ENCODE results near the gene ENC1. TPM values are rescaled to one million over a fixed set of nuclear protein-coding genes. Genes with fewer than 3 reads are reported as not detected.
A peak's percentile ranks its signal among the peaks of the same experiment; 100 is the strongest.

Gene ENC1
- total RNA-seq, 3 donors from 2014 or later, result 14.6 to 23.3 (median 18.9) TPM

DNA sequence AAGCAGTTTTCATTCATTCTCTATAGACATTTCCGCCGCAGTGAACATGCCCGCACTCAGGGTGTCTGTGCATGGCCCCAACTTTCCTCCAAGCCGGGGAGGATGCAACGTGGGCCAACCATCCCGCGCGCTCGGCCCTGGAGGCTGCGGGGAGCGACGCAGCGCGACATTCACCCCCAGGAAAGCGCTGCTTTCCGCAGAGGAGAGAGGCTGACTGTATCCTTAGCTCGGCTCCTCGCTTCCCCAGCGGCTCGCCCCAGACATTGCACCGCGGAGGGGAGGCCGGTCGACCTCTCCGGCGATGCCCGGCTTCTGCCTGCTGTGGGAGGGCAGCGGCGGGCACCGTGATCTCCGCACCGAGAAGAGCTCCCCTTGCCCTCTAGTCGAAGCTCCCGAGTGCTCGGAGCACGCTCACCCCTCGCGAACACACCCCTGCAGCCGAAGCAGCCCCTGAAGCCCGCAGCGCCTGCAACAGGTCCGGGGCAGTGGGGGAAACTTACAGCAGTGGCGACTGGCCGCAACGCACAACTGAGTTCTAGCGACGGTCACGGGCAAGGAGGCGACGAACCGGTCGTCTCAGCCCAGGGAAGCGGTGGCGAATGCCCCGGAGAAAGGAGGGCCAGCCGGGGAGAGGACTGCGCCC is 600 bp downstream of the ENC1 start:
- ATAC-seq (peak; percentile 30), DNase-seq (peak in 2 of 3 donors; percentile 73 to 75)
- Histone ChIP-seq H3K4me1 (ENCODE audit: low read depth) (peaks cover 11% of the 10 kb centered on the region), H3K9me3 (no peaks in the 10 kb centered on the region), H3K36me3 (ENCODE audit: low read depth) (no peaks in the 10 kb centered on the region), H3K4me3 (peak overlapping the region; percentile 45)
- intact Hi-C loops (cut with DNase I, micrococcal nuclease), result loop anchor here in 1 of 2 donors (10.0 kb wide), 1 partner anchor 605 kb away; no protein-coding TSS in a partner anchor
- TF ChIP-seq, protein P1, sequence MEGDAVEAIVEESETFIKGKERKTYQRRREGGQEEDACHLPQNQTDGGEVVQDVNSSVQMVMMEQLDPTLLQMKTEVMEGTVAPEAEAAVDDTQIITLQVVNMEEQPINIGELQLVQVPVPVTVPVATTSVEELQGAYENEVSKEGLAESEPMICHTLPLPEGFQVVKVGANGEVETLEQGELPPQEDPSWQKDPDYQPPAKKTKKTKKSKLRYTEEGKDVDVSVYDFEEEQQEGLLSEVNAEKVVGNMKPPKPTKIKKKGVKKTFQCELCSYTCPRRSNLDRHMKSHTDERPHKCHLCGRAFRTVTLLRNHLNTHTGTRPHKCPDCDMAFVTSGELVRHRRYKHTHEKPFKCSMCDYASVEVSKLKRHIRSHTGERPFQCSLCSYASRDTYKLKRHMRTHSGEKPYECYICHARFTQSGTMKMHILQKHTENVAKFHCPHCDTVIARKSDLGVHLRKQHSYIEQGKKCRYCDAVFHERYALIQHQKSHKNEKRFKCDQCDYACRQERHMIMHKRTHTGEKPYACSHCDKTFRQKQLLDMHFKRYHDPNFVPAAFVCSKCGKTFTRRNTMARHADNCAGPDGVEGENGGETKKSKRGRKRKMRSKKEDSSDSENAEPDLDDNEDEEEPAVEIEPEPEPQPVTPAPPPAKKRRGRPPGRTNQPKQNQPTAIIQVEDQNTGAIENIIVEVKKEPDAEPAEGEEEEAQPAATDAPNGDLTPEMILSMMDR (IDR thresholded peaks at IDR 0.05), result no peak

- intact Hi-C loops (cut with DNase I, micrococcal nuclease), result no loop called here
- H3K36me3 ChIP-seq (ENCODE audit: low read depth), result no peaks in the 10 kb centered on the region
- peak overlapping the region; percentile 45 for H3K4me3 ChIP-seq
- TF ChIP-seq, protein P1 (IDR thresholded peaks at IDR 0.05), result no peak
- no peak for ATAC-seq
- H3K9me3 ChIP-seq, result no peaks in the 10 kb centered on the region
- peaks cover 11% of the 10 kb centered on the region for H3K4me1 ChIP-seq (ENCODE audit: low read depth)
- DNase-seq, result peak in 1 of 3 donors; percentile 39
These were observed 1.3 kb downstream of the ENC1 start for GRCh38 chr5:74638970-74639806.

DNA sequence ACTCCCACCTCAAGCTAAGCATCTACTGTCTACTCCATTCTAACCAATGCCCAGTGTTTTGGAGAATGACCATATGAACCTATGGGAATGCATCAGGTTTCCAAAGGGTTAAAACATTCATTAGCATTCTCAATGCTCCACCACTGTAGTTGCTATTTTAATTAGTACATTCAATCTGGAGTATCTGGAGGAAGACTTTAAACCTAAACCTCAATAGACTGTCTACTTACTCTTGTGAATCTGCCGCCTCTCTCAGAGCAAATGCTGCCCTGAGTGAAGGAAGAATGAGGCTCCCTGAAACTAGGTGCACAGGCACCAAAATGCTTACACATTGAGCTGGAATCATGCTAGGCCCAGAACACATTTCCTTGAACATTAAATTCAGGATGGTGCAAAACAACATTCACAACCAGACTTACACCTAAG is 2.0 kb downstream of the ENC1 start:
- intact Hi-C loops (cut with DNase I, micrococcal nuclease), result no loop called here
- no peak overlapping the region for H3K4me3 ChIP-seq
- no peaks in the 10 kb centered on the region for H3K36me3 ChIP-seq (ENCODE audit: low read depth)
- peaks cover 11% of the 10 kb centered on the region for H3K4me1 ChIP-seq (ENCODE audit: low read depth)
- TF ChIP-seq, protein P1 (IDR thresholded peaks at IDR 0.05), result no peak
- ATAC-seq (no peak), DNase-seq (no peak)
- H3K9me3 ChIP-seq, result no peaks in the 10 kb centered on the region

- intact Hi-C loops (cut with DNase I, micrococcal nuclease), result no loop called here
- Histone ChIP-seq H3K4me3 (no peak overlapping the region), H3K36me3 (ENCODE audit: low read depth) (no peaks in the 10 kb centered on the region), H3K9me3 (no peaks in the 10 kb centered on the region), H3K4me1 (ENCODE audit: low read depth) (peaks cover 28% of the 10 kb centered on the region)
- TF ChIP-seq, protein P1 (IDR thresholded peaks at IDR 0.05), result no peak
- no peak for ATAC-seq
- peak in 1 of 3 donors; percentile 47 for DNase-seq
These were observed 4.0 kb downstream of the ENC1 start for GRCh38 chr5:74636552-74636951.

DNA sequence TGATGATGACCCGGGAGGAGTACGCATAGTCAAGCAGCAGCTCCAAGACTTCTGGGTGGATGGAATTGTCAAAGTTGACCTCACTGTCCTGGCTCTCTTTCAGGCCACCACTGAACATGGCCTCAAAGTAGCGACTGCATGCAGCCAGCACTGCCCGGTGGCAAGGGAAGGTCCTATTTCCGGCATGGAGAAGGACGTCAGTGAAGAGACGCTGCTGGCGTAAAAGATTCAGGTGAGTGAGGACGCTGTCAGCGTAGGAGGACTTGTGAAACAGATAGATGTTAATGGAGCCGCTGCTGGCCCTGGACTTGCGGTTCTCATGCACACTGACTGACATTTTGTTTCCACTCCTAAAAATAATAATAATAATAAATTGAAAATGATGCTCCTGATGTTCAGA is 4.4 kb downstream of the ENC1 start:
- Histone ChIP-seq H3K9me3 (no peaks in the 10 kb centered on the region), H3K4me3 (no peak overlapping the region), H3K36me3 (ENCODE audit: low read depth) (no peaks in the 10 kb centered on the region), H3K4me1 (ENCODE audit: low read depth) (peaks cover 32% of the 10 kb centered on the region)
- TF ChIP-seq, protein P1 (IDR thresholded peaks at IDR 0.05), result no peak
- DNase-seq (no peak), ATAC-seq (no peak)
- intact Hi-C loops (cut with DNase I, micrococcal nuclease), result no loop called here

All from mucosa of descending colon (tissue), 3 donors.